ENCODE results near the gene GNAT3. TPM values are rescaled to one million over a fixed set of nuclear protein-coding genes. Genes with fewer than 3 reads are reported as not detected.

Gene GNAT3
- total and polyA plus RNA-seq, 2 of the 8 experiments (the other 6 are each of a cell fraction or from before 2014, with no cell fraction given), result not detected

GRCh38 chr7:80417211-80417793 is 94.6 kb downstream of the GNAT3 start (continued):
- TF ChIP-seq, protein P1, sequence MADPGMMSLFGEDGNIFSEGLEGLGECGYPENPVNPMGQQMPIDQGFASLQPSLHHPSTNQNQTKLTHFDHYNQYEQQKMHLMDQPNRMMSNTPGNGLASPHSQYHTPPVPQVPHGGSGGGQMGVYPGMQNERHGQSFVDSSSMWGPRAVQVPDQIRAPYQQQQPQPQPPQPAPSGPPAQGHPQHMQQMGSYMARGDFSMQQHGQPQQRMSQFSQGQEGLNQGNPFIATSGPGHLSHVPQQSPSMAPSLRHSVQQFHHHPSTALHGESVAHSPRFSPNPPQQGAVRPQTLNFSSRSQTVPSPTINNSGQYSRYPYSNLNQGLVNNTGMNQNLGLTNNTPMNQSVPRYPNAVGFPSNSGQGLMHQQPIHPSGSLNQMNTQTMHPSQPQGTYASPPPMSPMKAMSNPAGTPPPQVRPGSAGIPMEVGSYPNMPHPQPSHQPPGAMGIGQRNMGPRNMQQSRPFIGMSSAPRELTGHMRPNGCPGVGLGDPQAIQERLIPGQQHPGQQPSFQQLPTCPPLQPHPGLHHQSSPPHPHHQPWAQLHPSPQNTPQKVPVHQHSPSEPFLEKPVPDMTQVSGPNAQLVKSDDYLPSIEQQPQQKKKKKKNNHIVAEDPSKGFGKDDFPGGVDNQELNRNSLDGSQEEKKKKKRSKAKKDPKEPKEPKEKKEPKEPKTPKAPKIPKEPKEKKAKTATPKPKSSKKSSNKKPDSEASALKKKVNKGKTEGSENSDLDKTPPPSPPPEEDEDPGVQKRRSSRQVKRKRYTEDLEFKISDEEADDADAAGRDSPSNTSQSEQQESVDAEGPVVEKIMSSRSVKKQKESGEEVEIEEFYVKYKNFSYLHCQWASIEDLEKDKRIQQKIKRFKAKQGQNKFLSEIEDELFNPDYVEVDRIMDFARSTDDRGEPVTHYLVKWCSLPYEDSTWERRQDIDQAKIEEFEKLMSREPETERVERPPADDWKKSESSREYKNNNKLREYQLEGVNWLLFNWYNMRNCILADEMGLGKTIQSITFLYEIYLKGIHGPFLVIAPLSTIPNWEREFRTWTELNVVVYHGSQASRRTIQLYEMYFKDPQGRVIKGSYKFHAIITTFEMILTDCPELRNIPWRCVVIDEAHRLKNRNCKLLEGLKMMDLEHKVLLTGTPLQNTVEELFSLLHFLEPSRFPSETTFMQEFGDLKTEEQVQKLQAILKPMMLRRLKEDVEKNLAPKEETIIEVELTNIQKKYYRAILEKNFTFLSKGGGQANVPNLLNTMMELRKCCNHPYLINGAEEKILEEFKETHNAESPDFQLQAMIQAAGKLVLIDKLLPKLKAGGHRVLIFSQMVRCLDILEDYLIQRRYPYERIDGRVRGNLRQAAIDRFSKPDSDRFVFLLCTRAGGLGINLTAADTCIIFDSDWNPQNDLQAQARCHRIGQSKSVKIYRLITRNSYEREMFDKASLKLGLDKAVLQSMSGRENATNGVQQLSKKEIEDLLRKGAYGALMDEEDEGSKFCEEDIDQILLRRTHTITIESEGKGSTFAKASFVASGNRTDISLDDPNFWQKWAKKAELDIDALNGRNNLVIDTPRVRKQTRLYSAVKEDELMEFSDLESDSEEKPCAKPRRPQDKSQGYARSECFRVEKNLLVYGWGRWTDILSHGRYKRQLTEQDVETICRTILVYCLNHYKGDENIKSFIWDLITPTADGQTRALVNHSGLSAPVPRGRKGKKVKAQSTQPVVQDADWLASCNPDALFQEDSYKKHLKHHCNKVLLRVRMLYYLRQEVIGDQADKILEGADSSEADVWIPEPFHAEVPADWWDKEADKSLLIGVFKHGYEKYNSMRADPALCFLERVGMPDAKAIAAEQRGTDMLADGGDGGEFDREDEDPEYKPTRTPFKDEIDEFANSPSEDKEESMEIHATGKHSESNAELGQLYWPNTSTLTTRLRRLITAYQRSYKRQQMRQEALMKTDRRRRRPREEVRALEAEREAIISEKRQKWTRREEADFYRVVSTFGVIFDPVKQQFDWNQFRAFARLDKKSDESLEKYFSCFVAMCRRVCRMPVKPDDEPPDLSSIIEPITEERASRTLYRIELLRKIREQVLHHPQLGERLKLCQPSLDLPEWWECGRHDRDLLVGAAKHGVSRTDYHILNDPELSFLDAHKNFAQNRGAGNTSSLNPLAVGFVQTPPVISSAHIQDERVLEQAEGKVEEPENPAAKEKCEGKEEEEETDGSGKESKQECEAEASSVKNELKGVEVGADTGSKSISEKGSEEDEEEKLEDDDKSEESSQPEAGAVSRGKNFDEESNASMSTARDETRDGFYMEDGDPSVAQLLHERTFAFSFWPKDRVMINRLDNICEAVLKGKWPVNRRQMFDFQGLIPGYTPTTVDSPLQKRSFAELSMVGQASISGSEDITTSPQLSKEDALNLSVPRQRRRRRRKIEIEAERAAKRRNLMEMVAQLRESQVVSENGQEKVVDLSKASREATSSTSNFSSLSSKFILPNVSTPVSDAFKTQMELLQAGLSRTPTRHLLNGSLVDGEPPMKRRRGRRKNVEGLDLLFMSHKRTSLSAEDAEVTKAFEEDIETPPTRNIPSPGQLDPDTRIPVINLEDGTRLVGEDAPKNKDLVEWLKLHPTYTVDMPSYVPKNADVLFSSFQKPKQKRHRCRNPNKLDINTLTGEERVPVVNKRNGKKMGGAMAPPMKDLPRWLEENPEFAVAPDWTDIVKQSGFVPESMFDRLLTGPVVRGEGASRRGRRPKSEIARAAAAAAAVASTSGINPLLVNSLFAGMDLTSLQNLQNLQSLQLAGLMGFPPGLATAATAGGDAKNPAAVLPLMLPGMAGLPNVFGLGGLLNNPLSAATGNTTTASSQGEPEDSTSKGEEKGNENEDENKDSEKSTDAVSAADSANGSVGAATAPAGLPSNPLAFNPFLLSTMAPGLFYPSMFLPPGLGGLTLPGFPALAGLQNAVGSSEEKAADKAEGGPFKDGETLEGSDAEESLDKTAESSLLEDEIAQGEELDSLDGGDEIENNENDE (IDR thresholded peaks at IDR 0.05; ENCODE audit: insufficient replicate concordance, low read length), result no peak
- no peak for TF ChIP-seq NANOG (IDR thresholded peaks at IDR 0.05; ENCODE audit: insufficient read depth, low read depth, low read length, poor library complexity, severe bottlenecking)

Data from H1 (cell line).